Embryonic facial prominence (tissue), 1 donor: ENCODE data around the gene CCDC180.
"Not testable (repeated sequence)": the region's sequence is repeated elsewhere in the genome, so short reads cannot be mapped to it uniquely, and the experiment has no call there.

Experiments used
- DNase-seq: peaks from one replicate; pipeline ENCODE4 v3.0.0-alpha.2; 2016; ENCODE audit errors: extremely low spot score

The CCDC180 gene

DNA sequence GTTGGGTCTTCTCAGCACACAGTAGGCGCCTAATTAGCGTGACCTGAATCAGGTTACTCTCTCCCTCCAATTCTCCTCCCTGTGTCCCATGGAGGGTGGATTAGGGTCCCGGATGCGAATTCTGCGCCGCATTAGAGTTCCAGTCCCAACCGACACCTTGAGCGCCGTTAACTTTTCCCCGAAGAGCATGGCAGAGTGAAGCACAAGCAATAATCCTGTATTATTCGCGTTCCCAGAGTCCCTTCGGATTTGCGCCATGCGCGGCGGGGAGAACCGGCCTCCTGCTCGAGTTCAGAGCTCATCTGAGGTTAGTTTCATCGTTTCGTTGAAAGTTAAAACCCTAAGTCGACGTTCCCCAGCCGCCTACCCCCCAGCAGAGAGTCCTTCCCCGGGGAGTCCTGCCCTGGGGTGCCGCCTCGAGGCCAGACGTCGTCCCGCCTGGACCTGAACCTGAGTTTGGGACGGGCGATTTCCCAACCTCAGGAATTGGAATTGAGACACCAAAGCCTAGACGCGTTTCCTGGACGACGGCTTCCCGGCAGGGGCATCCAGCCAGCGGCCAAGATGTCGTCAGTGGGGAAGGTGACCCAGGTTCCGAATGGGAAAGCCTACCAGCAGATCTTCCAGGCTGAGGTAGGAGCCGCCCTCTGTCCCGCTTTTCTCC, at the start of gene CCDC180:
CCDC180 (plus strand) TSS at position 160 of the 664 bp plus-strand sequence; CDS start at position 565, 405 bp downstream.
- no peak for DNase-seq

DNA sequence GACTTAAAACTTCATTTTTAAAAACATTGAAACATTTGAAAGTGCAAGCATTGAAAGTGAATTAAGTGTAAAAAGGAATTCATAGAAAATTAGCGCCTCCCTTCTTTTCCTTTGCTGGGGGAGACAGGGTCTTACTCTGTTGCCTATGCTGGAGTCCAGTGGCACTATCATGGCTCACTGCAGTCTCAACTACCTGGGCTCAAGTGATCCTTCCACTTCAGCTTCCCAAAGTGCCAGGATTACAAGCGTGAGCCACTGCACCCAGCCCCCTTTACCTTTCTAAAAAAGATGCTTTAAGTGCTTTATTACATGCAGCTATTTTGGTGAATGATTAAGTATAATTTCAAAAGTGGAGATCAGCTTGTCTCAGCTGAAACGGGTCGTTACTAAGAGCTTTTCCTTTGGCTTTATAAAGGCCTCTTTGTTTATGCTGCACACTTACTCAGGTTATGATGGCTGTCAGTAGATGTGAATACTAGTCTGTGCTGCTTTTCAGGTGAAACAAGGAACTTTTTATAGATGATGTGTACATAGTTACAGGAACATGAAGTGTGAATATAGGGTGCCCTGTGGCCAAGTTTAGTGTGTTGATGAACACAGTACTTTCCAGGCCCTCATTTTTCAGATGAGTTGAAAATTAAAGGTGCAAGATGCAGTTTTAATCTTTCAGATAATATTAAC, 47.5 kb upstream of the CCDC180 start:
- not testable (repeated sequence) for DNase-seq

DNA sequence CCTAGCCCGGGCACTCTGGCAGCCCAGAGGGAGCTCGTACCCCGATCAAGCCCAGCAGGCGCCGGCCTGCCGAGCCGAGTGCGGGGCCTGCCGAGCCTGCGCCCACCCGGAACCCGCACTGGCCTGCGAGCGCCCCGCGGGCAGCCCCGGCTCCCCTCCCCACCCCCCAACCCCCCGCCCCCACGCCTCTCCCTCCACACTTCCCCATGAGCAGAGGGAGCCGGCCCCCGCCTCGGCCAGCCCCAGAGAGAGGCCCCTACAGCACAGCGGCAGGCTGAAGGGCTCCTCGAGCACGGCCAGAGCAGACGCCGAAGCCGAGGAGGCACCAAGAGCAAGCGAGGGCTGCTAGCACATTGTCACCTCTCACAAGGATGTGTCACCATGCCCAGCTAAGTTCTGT, 36.2 kb upstream of the CCDC180 start:
- DNase-seq: no peak

DNA sequence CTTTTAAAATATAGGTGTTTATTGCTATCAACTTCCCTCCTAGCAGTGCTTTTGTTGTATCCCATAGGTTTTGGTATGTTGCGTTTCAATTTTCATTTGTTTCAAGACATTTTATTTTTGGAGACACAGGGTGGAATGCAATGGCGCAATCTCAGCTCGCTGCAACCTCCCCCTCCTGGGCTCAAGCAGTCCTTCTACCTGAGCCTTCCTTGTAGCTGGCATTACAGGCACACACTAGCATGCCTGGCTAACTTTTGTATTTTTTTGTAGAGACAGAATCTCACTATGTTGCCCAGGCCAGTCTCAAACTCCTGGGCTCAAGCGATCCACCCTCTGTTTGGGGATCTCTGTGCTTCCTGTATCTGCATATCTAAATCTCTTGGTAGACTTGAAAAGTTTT, 35.4 kb upstream of the CCDC180 start:
- DNase-seq: no peak

DNA sequence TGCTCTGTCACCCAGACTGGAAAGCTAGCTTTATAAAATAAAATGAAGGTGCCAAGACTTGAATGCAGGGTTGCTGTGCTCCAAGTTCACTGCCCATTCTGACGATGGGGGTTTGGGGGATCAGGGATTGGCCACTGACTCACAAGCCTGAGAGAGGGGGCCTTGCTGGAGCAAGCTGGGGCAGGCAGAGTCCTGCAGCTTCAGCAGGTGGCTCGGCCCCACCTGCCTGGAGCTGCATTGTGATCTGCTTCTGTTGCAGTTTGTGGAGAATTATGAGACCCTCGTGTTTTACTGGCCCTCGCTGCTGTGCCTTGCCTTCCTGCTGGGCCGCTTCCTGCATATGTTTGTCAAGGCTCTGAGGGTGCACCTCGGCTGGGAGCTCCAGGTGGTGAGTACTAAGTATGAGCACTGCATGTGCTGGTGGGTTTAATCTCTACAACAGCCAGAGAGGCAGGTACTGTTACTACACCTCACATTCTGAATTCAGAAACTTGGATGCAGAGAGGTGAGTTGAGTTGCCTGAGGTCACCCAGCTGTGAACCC, 31.1 kb upstream of the CCDC180 start:
- DNase-seq: no peak

DNA sequence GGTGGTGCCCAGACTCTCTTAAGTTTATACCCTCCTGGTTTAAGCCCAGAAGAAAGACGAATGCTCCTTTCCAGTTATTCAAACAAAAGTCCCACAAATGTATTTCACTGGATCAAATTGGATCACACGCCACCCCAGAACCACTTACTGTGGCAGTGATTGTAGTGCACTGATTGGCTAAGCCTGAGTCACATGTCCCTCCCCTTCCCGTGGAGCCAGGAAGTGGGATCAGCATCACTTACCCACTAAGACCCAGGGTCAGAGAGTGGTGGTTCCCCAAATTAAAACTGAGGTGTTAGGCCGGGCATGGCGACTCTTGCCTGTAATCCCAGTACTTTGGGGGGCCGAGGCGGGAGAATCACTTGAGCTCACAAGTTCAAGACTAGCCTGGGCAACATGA, 29.5 kb upstream of the CCDC180 start:
- no peak for DNase-seq

- no peak for DNase-seq
Measured at GRCh38 chr9:97280755-97281330, 26.6 kb upstream of the CCDC180 start.

DNA sequence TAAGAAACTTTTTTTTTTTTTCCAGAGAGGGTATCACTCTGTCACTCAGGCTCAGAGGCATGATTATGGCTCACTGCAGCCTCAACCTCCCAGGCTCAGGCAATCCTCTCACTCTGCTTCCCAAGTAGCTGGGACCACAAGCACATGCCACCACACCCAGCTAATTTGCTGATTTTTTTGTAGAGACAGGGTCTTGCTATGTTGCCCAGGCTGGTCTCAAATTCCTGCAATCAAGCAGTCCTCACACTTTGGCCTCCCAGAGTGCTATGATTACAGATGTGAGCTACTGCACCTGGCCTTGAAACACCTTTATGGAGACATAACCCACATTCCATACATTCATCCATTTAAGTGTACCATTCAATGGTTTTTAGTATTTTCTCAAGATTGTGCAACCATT, 23.7 kb upstream of the CCDC180 start:
- DNase-seq: no peak

DNA sequence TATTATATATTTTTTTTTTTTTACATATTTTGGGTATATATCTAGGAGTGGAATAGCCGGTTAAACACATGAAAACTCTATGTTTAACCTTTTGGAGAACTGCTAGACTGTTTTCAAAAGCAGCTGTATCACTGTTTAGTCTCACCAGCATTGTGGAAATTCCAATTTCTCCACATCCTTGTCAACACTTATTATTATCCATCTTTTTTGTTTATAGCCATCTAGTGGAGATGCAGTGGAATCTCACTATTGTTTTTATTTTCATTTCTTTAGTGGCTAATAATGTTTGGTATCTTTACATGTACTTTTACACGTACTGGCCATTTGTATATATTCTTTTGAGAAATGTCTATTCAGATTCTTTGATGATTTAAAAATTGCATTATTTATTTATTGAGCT, 22.7 kb upstream of the CCDC180 start:
- DNase-seq: no peak

GRCh38 chr9:97292200-97292599, 15.3 kb upstream of the CCDC180 start:
- no peak for DNase-seq

DNA sequence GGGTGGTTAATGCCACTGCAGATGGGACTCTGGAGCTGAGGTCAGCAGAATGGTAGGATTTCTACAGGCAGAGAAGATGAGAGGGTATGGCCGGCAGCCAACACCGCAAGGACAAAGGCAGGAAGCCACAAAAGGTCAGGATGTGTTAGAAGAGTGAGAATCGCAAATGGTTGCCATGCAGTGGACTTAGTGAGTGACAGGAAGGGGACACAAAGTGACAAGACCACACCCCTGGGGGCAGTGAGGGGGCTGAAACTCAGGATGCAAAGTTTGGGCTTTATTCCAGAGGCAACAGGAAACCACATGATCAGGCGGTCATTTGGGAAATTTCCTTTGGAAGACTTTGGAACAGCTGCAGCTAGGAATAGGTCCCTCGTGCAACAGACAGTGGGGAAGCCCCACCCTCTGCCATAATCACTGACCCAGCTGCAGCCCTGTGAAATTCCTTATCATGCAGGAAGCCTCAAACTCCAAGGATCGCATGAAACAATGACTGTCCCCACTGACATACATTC, 14.2 kb upstream of the CCDC180 start:
- DNase-seq: no peak

- DNase-seq: no peak
Measured at GRCh38 chr9:97293818-97294217, 13.6 kb upstream of the CCDC180 start.

GRCh38 chr9:97297889-97298288, 9.6 kb upstream of the CCDC180 start:
- no peak for DNase-seq

GRCh38 chr9:97299809-97300414, 7.5 kb upstream of the CCDC180 start:
- DNase-seq: no peak

GRCh38 chr9:97300586-97300985, 6.9 kb upstream of the CCDC180 start:
- no peak for DNase-seq

- DNase-seq: no peak
Measured at GRCh38 chr9:97301974-97302373, 5.5 kb upstream of the CCDC180 start.

DNA sequence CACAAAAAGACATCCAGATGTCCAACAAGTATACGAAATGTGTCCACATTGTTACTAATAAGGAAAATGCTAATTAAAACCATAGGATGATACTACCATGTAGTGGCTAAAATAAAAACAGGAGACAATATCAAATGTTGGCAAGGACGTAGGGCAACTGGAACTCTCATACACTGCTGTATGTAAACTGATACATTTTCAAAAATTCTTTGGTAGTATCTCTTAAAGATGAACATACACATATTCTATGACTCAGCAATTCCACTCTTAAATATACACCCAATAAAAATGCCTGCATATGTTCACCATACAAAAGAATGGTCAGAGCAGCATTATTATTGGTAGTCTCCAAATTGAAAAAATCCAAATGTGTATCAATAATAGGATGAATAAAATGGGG, 2.9 kb upstream of the CCDC180 start:
- no peak for DNase-seq

GRCh38 chr9:97305501-97306298, 1.8 kb upstream of the CCDC180 start:
- DNase-seq: no peak

DNA sequence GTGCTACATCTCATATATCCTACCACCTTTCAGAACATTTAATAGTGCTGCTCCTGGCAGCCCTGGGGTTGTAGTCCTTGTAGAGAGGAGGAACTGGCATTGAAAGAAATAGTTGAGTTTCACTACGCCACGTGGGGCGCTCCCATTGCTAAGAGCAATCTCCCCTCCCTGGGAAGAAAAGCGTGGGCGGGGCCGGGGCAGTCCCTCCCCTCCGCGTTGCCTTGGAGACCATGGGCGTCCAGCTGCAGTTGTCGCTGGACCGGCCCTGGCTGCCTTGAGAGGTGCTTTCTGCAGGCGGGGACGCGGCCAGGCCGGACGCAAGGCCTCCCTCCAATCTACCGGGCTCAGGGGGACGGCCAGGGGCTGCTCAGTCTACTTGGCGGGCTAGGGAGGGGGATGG, 368 bp upstream of the CCDC180 start:
- peak; percentile 30 for DNase-seq

- DNase-seq: no peak
Measured at GRCh38 chr9:97309260-97309659, 1.8 kb downstream of the CCDC180 start.

DNA sequence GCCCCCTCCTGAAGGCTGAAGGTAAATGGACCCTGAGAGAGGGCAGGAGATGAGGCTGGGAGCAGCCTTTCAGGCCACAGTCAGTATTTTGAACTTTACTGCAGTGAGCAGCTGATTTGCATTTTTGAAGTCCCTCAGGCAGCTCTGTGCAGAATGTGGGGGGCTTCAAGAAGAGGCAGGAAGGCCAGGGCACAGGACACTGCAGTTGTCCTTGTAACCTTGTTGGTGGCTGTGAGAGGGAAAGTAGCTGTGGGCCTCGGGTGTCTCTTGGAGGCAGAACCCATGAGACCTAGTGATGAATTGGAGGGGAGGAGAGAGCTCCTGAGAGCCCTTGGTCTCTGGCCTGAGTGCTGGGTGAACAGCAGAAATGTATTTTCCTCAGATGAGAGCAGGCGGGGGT, 2.6 kb downstream of the CCDC180 start:
- DNase-seq: no peak

- no peak for DNase-seq
Measured at GRCh38 chr9:97310896-97311295, 3.4 kb downstream of the CCDC180 start.
